Pulmonary artery endothelial cell (primary cell): ENCODE data around the gene CCNF. TPM values are rescaled to one million over a fixed set of nuclear protein-coding genes. Genes with fewer than 3 reads are reported as not detected.
"Not testable (repeated sequence)": the region's sequence is repeated elsewhere in the genome, so short reads cannot be mapped to it uniquely, and the experiment has no call there.

Experiments used
- DNase-seq: peaks from one replicate; pipeline ENCODE4 v3.0.0-alpha.2; 2011; ENCODE audit warnings: low read depth, low spot score
- total RNA-seq: library from RNA; depleted of rRNA; stranded (reverse); fragments of >200 nt; gene quantifications from 2 replicates; pipeline ENCODE4 v1.2.3, GENCODE V29; 2014

CCNF gene
- total RNA-seq, 1 donor from 2014 or later: 32.3 TPM

DNA sequence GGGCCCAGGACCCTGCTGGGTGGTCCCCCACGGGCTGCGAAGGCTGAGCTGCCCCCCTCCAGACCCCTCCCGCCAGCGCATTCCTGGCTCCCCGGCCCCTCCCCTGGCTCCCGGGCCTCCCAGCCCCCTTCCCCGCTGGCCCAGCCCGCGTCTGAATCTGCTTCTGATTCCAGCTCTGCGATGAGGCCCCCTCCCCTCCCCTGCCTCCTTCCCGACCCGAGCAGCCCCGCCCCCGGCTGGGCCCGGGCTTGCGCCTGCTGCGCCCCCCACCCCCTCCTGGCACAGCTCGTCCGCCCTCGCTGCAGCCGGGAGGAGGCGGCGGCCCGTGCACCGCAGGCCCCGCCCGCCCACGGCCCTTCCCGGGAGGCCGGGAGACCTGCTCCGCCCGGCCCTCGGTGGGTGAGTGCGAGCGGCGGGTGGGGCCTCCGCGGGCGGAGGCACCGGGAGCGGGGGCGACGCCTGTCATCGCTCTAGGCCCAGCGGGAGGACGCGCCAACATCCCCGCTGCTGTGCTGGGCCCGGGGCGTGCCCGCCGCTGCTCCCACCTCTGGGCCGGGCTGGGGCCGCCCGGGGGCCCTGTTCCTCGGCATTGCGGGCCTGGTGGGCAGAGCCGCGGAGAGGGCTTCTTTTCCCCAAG, 41.9 kb downstream of the CCNF start, which contains the start of gene NTN3:
NTN3 (plus strand) TSS at position 282 of the 637 bp plus-strand sequence. CDS start 405 bp downstream, outside the sequence.
- no peak for DNase-seq

DNA sequence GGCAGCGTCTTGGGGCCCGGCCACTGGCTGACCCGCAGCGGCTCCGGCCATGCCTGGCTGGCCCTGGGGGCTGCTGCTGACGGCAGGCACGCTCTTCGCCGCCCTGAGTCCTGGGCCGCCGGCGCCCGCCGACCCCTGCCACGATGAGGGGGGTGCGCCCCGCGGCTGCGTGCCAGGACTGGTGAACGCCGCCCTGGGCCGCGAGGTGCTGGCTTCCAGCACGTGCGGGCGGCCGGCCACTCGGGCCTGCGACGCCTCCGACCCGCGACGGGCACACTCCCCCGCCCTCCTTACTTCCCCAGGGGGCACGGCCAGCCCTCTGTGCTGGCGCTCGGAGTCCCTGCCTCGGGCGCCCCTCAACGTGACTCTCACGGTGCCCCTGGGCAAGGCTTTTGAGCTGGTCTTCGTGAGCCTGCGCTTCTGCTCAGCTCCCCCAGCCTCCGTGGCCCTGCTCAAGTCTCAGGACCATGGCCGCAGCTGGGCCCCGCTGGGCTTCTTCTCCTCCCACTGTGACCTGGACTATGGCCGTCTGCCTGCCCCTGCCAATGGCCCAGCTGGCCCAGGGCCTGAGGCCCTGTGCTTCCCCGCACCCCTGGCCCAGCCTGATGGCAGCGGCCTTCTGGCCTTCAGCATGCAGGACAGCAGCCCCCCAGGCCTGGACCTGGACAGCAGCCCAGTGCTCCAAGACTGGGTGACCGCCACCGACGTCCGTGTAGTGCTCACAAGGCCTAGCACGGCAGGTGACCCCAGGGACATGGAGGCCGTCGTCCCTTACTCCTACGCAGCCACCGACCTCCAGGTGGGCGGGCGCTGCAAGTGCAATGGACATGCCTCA, 42.6 kb downstream of the CCNF start:
- no peak for DNase-seq

DNA sequence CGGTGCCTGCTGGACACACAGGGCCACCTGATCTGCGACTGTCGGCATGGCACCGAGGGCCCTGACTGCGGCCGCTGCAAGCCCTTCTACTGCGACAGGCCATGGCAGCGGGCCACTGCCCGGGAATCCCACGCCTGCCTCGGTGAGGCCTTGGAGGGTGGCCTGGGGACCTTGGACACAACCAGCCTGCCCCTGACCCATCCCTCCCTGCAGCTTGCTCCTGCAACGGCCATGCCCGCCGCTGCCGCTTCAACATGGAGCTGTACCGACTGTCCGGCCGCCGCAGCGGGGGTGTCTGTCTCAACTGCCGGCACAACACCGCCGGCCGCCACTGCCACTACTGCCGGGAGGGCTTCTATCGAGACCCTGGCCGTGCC, 43.2 kb downstream of the CCNF start:
- DNase-seq: no peak

DNA sequence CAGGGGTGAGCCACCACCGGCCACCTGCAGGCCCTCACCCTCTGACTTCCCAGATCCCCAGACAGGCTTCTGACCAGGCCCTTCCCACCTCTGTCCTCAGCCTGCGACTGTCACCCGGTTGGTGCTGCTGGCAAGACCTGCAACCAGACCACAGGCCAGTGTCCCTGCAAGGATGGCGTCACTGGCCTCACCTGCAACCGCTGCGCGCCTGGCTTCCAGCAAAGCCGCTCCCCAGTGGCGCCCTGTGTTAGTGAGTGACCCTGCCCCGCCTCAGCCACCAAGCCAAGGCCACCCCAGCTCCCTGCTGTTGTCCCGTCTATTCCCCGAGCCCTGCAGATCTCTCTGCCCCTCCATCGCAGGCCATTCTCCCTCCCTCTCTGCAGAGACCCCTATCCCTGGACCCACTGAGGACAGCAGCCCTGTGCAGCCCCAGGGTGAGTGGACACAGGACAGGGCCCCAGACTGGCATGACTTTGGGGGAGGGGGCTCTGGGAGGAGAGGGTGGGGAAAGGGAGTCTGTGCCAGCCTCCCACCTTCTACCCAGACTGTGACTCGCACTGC, 43.7 kb downstream of the CCNF start:
- no peak for DNase-seq

DNA sequence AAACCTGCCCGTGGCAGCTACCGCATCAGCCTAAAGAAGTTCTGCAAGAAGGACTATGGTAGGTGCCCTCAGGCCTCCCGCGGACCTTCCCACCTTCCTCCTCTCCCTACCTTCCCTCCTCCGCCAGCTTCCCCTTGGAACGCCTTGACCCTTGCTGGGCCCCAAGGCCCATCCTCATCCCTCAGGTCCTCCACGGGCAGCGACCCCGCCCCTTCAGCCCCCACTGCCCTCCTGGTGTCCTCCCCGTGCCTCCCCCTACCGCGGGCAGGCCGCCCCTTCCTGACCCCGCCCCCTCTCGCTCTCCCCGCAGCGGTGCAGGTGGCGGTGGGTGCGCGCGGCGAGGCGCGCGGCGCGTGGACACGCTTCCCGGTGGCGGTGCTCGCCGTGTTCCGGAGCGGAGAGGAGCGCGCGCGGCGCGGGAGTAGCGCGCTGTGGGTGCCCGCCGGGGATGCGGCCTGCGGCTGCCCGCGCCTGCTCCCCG, 44.2 kb downstream of the CCNF start:
- no peak for DNase-seq

DNA sequence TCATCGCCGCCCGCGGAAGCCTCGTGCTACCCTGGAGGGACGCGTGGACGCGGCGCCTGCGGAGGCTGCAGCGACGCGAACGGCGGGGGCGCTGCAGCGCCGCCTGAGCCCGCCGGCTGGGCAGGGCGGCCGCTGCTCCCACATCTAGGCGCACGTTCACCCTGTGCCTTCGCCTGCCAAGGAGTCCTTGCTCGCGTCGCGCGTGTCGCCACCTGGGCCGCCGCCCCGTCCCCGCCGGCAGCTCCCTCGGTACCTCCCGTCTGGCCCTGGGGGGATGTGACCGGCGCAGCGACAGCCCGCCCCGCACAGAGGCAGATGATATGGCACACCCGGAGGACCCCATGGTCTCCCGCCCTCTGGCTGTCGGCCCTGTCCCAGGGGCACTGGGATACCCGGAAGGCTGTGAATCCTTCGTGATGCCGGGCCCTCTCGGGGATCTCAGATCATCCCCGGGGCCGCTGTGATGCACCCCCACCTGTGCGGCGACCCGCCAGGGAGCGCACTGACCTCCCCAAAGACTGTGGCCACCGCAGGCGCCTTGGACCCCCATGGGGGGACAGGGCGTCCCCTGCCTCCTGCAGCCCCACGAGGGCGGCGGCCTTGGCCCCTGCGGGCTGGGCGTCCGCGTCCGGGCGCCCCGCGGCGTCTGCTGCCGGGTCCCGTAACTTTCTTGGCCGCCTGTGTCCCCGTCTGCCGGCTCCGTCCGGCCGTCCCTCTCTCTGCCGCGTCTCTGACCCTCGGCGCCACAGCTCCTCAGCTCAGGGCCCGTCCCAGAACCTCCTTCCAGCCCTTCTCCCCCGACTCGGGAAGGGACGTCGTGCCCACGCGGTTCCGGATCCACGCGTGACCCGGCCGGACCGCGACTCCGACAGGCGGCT, 45.0 kb downstream of the CCNF start:
- no peak for DNase-seq

DNA sequence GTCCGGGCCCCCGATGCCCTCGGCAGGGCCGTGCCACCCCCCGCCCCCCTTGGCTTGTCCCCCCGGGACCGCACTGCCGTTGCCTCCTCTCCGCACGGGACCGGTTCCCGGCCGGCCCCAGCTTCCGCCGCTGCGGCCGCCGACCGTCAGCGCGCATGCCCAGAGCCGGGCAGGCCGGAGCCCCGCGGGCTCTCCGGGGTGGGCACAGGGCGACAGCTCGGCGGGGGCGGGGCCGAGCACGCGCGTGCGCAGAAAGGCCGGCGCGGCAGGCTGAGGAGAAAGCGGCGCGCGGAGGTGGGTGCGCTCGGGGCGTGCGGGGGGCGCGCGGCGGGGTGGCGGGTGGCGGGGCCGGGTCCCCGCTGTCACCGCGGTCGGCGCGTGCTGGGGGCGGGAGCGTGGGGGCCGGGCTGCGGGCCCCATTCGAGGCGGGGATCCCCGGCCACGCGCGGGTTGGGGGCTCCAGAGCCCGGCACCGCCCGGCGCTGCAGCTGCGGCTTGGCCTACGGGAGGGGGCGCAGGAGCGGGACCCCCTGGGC, 45.7 kb downstream of the CCNF start, which contains the start of gene TBC1D24:
TBC1D24 (plus strand) TSS at position 251 of the 536 bp plus-strand sequence. CDS start 21,022 bp downstream, outside the sequence.
- peak; percentile 11 for DNase-seq

DNA sequence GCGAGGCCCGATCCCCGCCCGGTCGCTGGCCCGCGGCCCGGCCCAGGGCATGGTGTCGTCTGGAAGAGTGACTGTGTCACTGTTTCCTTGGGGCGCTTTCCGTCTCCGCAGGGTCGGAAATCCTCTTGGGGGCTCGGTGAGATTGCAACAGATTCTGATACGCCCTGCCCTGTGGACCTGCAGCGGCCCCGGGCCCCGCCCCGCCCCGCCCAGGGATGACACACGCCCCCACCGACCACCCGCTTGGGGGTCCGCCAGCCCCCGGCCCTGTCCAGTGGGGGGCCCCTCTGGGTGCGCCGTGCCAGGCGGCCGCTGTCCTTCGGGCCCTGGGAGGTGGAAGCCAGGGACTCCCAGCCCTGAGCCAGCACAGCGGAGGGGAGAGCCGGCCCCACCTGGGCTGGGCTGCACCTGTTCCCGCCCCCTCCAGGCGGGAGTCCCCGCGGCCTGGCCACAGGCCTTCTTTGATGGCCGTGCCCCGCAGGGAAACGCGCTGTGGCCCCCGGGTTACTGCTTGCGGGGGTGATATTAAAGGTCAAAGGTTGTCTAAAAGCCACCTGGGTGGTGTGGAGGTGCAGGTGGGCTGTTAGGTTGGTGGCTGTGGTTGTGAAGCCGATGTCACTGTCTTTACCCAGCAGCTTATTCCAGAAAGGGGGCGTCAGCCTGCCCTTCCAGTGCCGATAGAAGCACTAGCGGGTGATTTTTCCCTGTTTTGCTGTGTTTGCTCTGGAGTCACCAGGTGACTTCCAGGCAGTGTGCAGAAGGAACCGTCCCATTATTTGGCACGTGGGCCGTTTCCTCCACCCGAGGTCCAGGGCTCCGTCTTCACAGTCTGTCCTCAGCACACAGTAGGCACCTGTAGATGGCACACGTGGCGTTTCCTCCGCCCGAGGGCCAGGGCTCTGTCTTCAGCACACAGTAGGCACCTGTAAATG, 46.4 kb downstream of the CCNF start:
- no peak for DNase-seq

DNA sequence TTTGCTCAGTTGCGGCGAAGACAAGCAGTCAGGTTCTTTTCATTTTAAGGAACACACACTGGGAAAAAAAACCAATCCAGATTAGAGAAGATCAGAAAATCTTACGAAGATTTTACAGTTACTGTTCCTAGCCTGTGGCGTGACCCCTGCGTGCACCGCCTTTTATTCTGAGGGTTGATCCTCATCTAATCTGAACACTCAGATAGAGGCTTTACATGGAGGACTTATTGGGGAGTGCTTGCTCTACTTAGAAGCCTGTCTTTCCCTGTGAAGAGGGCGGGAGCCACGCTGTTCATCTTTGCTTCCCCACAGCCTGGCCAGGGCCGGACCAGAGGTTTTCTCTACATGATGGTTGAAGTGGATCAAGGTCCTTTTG, 47.1 kb downstream of the CCNF start:
- DNase-seq: no peak

DNA sequence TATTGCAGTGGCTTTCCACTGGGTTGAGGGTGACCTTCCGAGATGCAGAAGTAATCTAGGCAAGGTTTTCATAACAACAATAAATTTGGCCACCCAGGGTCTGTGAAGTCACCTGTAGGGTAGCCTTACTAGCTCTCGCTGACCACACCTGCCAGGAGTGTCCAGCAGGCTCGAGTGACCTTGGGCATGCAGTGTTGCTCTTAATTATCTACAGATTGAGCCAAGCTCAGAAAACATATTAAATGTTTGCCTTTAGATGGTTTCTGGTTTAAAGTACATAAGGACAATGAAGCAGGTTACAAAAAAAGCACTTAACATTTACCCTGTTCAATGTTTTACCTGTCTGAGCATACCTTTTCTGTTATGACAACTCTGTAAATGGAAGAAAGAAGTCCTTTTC, 47.5 kb downstream of the CCNF start:
- no peak for DNase-seq

DNA sequence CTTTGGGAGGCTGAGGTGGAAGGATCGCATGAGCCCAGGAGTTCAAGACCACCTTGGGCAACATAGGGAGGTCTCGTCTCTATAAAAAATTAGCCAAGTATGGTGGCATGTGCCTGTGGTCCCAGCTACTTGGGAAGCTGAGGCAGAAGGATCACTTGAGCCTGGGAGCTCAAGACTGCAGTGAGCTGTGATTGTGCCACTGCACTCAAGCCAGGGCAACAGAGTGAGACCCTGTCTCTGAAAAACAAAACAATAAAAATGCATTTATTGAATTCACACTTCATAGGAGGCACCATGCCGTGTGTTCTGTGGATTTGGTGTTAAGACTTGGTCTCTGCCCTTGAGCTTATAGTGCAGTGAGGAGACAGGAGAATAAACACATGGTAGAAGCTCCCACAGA, 48.1 kb downstream of the CCNF start:
- no peak for DNase-seq

DNA sequence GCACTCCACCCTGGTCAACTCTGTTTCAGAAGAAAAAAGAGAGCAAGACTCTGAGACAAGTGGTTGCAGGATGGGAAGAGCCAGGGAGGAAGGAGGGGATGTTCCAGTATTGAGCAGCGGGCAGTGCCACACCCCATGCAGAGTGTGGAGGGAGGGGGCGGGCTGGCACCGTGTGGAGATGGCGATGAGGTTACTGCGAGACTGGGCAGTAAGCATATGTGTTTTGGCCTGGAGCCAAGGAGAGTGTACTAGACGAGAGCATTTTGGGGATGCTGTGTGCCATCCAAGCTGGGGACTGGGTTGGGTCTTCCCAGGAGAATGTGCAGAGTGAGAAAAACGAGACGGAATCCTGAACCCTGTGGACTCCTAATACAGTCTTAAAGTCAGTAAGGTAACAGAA, 49.0 kb downstream of the CCNF start:
- DNase-seq: no peak

DNA sequence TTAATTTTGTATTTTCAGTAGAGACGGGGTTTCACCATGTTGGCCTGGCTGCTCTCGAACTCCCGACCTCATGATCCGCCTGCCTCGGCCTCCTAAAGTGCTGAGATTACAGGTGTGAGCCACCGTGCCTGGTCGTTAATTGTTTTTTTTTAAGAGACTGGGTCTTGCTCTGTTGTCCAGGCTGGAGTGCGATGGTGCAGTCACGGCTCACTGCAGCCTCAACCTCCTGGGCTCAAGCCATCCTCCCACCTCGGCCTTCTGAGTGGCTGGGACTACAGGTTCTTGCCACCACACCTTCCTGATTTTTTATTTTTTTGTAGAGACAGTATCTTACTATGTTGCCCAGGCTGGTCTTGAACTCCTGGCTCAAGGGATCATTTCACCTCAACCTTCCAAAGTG, 50.7 kb downstream of the CCNF start:
- not testable (repeated sequence) for DNase-seq

DNA sequence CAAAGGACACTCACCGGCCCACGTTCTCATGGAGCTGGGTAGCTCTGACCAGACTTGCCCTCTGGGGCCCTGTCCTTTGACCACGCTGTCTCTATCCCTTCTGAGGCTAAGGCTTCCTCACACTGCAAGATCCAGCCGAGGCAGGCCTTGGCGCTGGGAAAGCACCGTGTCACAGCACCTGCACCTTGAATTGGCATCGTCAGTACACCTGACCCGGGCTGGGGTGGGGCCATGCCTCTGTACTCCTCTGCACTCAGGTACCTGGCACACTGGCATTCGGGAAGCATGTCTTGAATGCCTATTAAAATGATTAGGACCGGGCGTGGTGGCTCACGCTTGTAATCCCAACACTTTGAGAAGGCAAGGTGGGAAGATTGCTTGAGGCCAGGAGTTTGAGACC, 51.7 kb downstream of the CCNF start:
- DNase-seq: no peak

DNA sequence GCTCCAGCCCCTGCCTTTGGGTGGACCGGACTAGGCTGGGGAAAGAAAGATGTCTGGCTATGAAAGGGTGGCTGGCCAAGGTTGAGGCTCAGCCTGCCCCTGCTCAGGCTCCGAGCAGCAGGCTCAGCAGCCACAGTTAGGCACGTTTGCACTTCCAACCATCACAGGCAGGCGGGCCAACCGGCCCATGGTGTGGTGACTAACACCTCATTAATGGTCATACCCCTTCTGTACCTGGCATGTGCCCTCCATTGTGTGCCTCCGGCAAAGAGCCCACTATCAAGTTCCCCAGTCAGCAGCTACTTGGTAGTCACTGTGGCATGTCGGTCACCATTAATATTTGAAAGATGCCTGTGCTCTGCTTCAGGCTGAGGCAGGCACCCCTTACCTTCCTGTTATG, 52.4 kb downstream of the CCNF start:
- no peak for DNase-seq

DNA sequence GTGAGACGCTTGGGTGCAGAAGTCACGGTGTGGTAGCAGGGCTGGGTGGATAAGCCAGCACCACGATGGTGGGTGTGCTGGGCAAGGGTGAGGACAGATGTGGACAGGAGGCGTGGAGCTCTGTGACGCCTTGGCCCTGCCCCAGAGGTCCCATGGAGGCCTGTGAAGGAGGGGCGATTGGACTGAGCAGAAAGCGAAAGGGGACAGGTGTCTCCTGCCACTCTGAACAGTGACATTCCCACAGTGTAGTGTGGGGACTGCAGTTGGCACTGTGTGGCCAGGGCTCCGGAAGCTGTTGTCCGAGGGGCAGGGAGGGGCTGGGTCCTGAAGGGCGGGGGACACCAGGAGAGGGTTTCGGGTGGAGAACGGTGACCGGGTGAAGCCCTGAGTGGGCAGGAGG, 53.0 kb downstream of the CCNF start:
- no peak for DNase-seq

DNA sequence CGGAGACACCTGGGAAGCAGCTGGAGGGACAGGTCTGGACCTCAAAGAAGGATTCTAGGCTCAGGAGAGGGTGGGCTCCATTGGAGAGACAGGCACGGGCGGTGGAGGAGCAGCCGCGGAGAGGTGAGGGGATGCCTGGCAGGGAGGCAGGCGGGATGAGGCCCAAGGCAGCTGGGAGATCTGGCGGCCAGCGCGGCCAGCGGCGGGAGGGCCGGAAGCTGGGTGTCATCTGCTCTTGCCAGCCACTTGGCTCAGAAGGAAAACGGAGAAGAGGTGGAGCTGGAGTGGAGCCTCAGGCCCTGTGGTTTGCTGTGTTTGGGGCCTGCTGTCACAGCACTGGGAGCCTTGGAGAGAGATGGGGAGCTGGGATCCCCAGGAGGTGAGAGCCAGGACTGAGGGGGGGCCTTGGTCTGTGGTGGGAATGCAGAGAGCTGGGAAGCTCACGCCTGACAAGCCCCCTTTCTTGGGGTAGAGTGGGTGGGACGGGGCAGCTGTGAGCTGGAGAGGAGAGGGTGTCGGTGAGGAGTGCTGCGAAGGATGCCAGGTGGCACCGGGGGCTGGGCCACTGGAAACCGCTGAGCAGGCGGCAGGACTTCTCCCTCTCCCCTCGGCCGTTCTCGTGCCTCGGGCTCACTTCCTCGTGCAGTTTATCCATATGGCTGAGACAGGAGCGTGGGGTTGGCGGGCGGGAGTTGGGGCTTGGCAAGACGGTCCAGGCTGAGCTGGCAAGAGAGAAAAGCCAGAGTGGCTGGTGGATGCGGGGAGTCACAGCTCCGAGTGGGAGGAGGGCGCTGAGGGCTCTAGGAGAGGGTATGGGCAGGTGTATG, 53.7 kb downstream of the CCNF start:
- DNase-seq: no peak

DNA sequence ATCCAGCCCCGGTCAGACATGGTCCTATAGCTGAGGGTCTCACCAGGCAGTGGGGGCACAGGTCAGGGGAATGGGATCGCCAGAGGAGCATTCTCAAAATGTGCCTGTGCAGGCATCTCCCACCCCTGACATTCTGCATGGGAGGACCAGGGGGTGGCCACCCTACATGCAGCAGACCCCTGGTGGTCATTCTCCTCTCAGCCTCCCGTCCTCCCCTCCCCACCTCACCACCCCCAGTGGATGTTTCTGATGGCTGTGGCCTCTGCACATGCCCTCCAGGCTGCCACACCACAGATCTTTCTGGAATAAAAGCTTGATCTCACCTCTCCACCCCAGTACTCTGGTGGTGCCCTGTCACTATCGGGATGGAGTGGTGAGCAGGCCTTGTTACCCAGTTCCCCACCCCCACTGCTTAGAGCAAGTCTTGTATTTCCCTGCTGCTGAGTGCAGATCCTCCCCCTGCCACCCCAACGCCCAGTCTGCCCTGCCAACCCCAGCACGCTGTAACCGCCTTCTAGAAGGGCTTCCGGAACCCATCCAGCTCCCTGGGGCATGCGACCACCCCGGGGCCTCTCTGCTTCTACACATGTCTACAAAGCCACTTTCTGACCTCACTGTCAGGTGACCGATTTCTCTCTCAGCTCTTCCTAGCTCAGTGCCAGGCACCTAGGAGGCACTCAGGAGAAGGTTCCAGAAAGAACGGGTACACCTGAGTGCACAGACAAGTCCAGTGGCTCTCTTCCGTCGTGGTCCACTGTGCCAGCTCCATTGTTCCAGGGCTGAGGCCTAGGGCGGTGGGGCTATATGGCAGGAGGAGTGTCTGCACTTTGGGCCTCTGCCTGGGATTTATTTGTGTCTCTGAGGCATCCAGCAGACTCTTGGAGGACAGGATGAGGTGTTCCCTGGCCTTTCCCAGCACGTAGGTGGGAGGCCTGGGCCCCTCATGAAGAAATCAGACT, 55.0 kb downstream of the CCNF start:
- DNase-seq: no peak
